Dedifferentiated amniotic fluid mesenchymal stem cell (primary cell): ENCODE measurements around the gene TIAL1.
"Not testable (repeated sequence)": the region's sequence is repeated elsewhere in the genome, so short reads cannot be mapped to it uniquely, and the experiment has no call there.

Experiments used
- DNase-seq: peaks from one replicate; pipeline ENCODE4 v3.0.0-alpha.2; 2016; ENCODE audit errors: extremely low spot score

TIAL1 gene

DNA sequence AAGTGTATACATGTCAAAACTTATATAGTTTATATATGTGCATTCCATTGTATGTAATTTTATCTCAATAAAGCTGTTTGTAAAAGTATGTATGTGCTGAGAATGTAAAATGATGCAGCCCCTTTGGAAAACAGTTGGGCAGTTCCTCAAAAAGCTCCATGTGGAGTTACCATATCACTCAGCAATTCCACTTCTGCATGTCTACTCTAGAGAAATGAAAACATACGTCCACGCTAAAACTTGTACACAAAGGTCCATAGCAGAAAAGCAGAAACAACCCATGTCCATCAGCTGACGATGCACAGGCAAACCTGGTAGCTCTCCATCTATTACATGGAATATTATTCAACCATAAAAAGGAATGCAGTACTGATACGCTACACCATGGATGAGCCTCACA is 45.9 kb downstream of the TIAL1 start:
- no peak for DNase-seq

DNA sequence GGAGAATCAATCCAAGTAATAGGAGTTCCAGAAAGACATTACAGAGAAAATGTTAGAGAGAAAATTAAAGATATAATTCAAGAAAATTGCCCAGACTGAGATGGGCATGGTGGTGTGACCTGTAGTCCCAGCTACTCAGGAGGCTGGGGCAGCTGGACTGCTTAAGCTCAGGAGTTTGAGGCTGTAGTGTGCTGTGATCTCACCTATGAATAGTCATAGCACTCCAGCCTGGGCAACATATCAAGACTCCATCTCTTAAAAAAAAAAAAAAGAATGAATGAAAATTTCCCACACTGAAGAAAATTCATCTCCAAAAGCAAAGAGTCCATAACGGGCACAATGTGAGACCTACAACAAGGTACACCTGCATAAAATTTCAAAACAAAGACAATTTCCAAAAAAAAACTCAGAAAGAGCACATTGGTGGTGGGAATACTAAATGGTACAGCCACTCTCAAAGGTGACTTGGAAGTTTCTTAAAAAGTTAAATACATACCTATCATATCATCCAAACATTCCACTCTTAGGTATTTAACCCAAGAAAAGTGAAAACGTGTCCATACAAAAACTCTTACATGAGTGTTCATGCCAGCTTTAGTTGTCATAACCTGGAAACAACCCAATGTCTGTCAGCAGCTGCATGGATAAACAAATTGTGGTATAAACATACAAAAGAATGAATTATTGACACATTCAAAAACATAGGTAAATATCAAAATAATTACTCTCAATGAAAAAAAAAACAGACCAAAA is 47.3 kb downstream of the TIAL1 start:
- DNase-seq: no peak

DNA sequence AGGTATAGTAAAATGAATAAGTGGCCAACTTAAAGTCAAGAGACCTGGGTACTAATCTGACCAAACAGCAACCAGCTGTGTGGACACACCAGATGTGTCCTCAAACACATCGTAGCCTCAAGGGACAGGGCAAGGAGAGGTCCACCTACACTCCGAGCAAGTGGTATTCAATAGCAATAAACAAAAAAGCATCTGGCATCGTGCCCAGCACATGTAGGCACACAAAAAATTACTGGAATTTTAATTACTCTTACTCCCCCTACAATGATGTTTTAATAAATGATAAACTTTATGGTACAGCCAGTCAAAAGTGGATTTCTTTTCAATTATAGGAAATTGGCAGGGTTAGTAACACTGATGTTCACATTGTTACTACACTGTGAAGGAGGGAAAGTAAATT is 50.8 kb downstream of the TIAL1 start:
- DNase-seq: no peak

DNA sequence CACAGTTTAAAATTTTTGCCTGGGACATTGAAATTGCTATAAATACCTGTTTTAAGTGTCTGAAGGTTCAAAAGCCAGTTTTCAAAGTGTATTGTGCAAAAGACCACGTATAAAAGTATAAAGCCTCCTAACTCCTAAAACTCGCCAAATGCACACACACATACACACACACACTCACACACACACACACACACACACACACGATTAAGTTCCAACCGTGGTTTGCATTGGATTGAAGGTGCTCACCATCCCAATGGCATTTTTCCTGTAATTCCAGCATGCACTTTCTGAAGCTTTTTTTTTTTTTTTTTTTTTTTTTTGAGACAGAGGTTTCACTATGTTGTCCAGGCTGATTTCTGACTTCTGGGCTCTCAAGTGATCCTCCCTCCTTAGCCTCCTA is 51.5 kb downstream of the TIAL1 start:
- DNase-seq: no peak

DNA sequence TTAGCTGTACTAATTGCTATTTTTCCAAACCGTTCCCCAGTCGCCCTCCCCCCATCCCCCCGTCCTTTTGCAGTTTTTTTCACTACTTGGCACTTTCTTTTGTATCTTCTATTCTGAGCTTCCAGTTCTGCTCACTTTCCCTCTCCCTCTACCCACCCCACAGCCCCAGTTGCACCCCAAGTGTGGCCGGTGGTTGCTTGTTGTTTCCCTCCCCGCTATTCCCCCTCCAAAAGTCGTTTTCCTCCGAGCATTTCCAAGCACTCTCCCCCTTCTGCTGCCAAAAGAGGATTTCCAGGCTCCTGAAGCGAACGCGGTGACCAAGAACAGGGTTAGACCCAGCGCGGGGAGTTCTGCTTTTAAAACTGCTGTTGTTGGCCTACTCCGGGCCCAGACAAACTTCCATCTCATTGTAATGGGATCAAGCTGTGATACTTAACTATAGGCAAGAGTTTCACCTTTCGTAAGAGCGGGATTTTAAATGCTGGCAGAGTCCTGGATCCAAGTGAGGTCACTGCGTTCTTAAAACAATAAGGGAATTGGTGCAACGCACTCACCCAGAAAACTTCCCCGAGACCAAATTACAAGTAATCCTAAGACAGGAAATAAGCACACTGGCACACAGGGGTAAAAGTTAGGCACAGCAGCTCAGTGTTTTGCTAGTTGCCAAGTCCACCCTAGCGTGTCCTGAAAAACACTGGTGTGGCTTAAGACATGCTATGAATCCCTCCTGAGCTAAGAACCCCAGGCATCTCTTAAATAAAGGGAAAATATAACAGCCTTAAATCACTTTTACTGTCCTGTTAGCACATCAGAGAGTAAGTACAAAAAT is 52.7 kb downstream of the TIAL1 start:
- no peak for DNase-seq

DNA sequence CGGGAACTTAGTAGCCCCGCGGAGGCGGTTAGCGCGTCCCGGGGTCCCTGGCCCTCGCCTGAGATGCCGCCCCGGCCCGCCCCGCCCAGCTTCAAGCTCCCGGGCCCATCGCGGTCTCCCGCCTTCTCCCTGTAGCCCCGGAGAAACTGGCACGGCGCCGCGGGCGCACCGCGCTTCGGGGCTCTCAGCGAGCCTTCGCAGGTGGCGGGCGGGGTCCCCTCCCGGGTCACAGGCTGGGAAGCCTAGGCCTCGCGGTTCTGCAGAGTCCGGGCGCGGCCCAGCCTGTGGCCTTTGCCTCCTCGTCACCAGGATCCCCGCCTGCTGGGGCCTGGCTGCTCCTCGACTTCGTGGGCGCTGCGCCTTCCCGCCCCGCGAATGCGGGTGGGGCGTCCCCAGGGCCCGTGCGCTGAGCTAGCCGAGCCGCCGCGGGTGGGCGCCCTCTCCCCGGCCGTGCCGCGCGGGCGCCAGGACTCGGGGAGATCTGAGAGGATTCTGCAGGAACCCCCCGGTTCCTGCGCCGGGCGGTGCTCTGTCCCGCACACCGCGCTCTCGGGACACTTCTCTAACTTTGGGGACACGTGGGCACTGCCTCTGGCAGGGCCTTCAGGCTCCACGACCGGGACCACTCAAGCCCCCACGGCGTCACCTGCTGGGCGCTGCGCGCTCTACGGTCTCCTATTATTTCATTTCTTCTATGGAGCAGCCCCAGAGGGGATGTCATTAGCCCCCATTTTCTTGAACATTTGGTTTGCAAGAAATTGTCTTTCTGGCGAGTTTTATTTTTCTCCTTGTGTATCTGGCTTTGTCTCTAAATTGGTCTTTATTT is 53.6 kb downstream of the TIAL1 start:
- DNase-seq: no peak

DNA sequence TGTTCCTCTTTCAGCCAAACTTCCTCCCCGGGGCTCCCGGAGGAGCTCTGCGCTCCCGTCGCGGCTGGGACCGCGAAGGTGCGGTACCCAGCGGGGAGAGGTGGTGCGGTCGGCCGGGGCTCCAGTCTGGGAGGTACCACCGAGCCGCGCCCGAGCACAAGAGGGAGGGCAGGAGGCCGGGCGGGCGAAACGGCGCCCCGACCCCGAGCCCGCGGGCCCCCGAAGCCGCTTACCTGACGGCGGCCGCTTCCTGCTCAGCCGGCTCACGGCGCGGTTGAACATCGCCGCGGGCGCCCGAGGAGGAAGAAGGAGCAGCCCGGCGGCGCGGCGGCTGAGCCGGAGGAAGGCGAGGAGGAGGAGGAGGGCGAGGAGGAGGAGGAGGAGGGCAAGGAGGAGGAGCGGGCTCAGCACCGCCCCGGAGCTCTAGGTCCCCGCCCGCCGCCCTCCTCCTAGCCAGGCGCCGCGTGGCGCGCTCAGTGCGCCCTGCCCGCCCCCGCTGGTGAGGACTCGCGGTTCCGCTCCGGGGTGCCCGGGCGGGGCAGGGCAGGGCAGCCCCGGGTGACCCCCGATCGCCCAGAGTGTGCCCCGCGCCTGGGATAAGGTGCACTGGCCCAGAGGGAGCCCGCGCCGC is 54.3 kb downstream of the TIAL1 start, which contains the start of gene RGS10:
RGS10 (minus strand) TSS at position 363 of the 631 bp plus-strand sequence; CDS start at position 282, 81 bp downstream.
- no peak for DNase-seq

DNA sequence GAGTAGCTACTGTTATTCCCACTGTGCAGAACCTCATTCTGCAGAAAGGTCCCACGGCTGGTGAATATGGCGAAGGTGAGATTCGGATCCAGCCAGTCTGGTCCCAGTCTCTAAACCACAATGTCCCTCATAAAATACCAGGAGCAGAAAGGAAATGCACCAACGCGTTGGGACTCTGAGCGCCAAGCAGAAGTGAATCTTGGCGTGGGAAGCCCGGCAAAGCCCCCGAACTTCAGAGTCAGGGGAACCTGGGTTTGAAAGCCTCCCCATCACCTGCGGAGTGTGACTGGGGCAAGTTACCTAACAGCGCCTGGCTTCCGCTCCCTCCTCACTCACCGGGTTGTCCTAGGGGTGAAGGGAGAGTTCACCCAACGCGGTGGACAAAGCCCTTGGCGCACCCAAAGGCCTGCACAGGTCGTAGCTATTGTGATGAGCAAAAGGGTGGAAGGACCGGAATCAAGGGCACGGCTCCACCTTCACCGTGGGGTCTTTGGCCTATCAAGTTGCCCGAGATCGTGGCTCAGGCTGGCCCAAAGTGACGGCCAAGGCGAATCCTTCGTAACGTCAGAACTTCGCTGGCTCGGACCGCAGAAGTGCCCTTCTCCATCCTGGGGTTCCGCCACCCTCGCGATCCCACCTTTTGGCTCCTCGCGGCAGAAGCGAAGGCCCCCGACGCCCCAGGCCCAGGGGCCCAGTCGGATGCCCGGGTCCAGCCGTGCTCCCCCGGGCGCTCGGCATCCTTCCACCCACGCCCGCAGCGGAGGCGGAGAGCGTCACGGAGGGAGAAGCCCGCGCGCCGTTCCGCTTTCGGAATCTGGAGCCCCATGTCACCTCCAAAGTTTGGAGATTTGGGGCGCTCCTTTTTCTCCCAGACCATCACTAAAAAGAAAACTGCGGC is 55.1 kb downstream of the TIAL1 start:
- no peak for DNase-seq

DNA sequence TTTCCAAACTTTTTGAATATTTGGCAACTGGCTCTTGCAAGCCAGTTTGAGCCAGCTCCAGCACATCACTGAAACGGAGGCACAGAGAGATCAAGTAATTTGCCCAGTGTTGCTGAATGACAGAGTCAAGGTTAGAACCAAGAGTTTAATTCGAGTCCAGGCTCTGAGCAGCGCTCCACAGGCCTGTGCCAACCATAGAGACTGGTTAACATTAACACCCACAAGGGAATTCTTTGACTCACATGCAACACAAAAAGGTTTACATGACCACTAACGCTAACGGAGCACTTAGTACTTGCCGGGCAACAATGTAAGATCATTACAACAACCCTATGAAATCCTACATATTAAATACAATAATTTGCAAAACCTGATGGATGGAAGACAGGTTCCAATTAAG is 55.7 kb downstream of the TIAL1 start:
- no peak for DNase-seq

DNA sequence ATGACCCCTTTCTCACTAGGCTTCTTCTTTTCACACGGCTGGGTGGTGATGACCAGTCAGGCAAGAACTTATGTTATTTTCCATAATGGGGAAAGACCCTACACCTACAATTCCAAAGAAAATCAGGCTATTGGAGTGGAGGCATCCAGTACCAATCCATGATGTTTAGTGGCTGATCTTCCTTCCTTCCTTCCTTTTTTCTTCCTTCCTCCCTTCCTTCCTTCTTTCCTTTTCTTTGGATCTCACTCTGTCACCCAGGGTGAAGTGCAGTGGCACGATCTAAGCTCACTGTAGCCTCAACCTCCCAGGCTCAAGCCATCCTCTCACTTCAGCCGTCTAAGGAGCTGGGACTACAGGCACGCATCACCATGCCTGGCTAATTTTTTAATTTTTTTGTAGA is 56.7 kb downstream of the TIAL1 start:
- no peak for DNase-seq

DNA sequence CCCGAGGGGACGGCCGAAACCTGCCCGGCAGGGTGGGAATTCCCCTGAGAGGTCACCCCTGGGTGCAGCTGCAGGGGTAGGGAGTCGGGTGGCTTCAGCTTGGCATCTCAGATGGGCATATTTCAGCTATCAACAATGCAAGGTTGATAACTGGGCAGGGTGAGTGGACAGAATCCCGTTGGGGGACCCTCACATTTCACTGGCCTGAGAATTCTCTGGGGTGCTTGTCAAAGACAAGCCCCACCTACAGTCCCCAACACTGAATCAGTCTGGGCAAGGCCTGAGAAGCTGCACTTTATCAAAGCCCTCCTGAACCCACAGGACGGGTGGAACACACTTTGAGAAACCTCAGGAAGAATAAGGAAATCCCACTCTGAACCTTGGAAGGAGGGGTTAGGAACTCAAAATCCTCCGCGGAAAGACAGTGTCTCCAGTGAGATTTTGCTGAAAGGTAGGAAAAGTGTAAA is 57.4 kb downstream of the TIAL1 start:
- DNase-seq: no peak

DNA sequence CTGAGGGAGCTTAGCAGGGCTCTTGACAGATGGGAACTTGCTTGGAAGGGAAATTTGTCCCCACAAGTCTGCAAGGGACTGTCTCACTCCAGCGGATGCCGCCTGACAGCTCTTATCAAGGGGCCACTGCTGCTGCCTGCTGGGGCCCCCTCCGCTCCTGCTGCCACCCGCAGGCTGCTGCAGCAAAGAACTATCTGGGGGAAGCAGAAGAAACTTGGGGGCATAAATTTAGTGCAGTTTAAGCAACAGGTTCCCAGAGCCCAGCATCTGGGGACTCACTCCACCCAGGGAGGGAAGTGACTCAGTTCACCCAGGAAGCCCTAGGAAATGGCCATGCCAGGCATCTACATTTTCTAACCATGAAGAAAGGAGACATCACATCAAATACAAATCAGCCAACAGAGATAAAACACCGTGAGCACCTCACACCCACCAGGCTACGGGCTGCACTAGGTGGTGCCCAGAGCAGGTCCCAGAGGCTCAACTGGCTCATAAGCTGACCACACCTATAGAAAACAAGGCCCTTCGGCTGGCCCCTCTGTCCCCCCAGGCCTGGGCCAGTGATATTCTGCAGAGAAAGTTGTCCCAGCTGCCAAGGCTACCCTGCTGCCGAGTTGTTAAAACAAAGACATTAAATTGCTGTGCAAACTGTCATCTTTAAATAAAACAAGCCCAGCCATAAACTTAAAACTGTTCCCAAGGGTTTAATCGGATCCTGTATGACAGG is 58.0 kb downstream of the TIAL1 start:
- no peak for DNase-seq

DNA sequence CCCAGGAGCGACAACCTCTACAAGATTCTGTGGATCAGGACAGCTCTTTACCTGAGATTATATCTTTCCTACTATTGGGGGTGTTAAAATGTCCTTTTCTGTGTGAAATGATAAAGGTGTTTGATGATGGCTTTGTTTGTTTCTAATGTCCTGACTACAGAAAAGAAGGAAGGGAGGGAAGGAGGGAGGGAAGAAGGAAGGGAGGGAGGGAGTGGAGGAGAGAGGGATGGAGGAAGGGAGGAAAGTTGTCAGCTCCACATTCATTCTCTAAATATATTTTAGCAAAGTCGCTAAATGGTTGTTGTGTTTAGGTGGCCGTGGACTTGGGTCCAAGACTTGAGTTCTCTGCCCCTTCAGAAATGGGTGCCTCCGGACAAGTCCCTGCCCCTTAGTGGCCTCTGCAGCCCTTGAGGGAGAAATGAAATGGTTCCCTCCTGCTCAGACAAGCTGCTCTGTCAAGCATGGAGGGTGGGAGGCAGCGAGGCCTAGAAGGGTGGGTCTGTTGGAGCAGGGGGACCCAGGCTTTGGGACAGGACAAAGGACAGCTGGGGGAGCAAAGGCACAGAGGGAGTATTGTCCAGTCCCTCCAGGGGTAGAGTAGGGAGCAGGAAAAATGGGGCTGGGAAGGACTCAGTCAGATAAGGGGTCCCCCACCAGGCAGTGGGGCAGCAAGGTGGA is 58.7 kb downstream of the TIAL1 start:
- no peak for DNase-seq

DNA sequence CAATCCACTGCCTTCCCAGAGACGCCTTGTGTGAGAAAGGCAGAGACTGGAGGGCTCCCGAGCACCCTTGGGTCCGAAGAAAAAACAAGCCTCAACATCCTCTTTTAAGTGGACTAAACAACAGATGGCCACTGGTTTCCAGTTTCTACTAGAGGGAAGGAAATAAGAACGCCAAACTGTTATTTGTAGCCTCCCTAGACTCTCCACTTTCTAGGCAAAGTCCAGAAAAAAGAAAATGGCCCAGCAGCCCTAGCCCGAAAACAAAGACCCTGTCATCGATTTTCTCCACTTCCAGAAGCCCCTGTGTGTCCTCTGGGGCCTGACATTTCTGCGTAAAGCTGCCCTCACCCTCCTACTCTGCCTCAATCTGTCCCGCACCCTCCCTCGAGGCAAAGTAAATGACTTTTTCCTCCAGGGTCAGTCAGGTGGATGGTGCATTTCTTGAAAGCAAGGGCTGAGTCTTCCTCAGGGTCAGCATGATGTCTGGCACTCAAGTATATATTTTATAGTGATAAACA is 60.2 kb downstream of the TIAL1 start:
- DNase-seq: no peak

DNA sequence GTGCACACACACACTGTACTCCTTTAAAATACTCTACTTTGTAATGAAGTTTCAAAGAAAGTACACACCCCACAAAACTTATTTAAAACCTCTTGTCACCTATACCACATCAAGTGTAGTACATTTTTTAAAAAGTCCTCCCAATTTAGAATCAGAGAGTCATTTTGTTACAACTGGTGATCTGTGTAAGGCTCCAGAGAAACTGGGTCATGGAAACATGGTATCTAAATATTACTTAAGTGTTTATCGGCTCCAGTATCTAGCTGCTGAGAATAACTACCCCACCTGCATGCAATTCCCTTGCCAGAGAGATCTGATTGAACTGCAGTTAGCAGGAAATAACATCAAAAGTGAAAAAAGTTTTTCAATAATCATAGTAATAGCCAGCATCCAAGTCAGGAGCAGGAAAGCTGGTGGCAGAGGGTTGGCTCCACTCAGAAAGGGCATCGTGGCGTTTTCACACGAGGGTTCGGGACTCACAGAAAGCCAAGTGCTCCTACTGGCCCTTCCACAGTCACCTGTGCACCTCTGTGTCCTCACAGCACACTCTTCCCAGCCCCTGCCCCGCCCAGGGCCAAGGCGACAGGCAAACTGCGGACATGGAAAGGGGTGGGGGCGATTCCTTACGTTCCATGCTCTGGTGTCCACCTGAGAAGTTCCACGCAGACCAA is 60.8 kb downstream of the TIAL1 start:
- no peak for DNase-seq

DNA sequence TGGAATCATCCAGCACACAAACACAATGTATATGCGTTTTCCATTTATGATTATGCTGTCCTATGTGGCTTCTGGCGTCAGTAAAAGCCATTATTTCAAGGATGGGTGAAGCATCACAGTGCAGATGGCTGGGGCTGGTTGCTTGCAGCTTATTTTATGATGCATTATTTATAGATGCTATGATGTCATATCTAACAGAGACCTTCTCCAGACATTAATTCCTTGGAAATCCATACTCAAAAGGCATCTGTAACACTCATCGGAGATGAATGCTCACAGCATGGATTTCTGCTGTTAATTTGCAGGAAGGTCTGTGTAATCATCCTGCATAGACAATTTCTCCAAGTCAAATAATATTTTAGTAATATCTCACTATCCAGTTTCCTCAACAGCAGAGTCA is 61.5 kb downstream of the TIAL1 start:
- no peak for DNase-seq

DNA sequence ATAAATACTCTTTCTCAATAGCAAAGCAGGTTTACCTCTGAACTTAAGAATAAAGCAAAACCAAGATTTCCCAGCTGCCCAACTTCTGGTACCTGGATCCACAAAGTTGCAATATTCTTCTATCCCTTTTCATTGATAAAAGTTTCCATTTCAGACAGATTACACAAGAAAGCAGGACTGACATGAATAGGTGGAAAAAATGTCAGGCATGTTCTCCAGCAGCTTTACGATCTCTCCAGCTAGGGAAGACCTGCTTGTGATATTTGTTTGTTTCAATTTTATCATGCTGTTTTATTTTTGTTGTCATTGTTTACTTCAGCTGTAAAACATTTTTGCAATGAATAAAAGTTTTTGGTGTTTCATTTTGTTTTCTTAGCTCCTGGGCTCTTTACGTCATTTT is 63.3 kb downstream of the TIAL1 start:
- no peak for DNase-seq

DNA sequence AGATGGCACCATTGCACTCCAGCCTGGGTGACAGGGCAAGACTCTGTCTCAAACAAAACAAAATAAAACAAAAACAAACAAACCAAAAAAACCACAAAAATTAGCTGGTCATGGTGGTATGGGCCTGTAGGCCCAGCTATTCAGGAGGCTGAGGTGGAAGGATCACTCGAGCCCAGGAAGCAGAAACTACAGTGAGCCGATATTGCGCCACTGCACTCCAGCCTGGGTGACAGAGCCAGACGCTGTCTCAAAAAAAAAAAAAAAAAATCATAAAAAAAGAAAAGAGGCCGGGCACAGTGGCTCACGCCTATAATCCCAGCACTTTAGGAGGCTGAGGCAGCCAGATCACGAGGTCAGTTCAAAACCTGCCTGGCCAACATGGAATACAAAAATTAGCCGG is 64.0 kb downstream of the TIAL1 start:
- DNase-seq: not testable (repeated sequence)

DNA sequence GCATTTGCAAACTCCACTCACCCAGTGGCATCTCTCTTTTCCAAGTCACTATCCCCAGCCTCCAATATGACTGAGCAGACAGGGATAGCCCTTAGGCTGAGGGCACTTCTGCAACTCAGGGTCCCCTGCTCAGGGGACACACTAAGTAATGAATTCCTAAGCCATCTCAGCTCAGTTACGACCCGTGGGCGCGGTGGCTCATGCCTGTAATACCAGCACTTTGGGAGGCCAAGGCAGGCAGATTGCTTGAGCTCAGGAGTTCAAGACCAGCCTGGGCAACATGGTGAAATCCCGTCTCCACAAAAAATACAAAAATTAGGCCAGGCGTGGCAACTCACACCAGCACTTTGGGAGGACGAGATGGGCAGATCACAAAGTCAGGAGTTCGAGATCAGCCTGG is 64.5 kb downstream of the TIAL1 start:
- not testable (repeated sequence) for DNase-seq
